Endothelial cell of umbilical vein (primary cell): ENCODE results near the gene SLC7A6OS. TPM values are rescaled to one million over a fixed set of nuclear protein-coding genes. Genes with fewer than 3 reads are reported as not detected.

Experiments used
- BruUV-seq: library from RNA; stranded (reverse); fragments of 400-500 nt; replicated peaks from 2 replicates; lab custom pipeline; 2021; lab: Mats Ljungman, UMichigan
- CTCF ChIA-PET: fragments of 300-600, 350-600 bp; sonication (Branson Sonifier 250); formaldehyde crosslinking; loops from one replicate; lab custom pipeline; 2021; ENCODE audit warnings: antibody characterized with exemption, inconsistent platforms; lab: Charles Lee
- POLR2A ChIA-PET: fragments of 300-600, 350-600 bp; sonication (Branson Sonifier 250); formaldehyde crosslinking; loops from one replicate; lab custom pipeline; 2021; ENCODE audit warnings: antibody characterized with exemption, inconsistent platforms; lab: Charles Lee
- DNase-seq: peaks from one replicate; pipeline ENCODE4 v3.0.0-alpha.2; 2011; ENCODE audit warnings: low read depth, low spot score
- FAIRE-seq: peaks from 2 replicates; lab custom pipeline; 2011; peaks lifted over from hg19 to GRCh38; lab: Jason Lieb, UNC
- H2AFZ ChIP-seq: 2 replicates; pipeline ENCODE4 v1.6.0; 2012; ENCODE audit warnings: low read depth, low read length, control low read depth, inconsistent platforms
- H3K27ac ChIP-seq: 2 replicates; pipeline ENCODE4 v1.5.1; 2011; ENCODE audit warnings: low read depth, mild to moderate bottlenecking, control low read depth, low read length, moderate library complexity; ENCODE audit not compliant: insufficient read depth
- H3K27me3 ChIP-seq, 2 experiments: 2 replicates each; pipeline versions ENCODE4 v1.6.0 to v1.6.1; 2011; ENCODE audit warnings: low read length in 2 of 2, mixed read lengths in 1 of 2; ENCODE audit not compliant: control insufficient read depth in 2 of 2, insufficient read depth in 2 of 2
- H3K36me3 ChIP-seq, 2 experiments: 2 replicates in 1 of 2; 3 replicates in 1 of 2; pipeline ENCODE4 v1.5.1; 2011; ENCODE audit warnings: low read length in 2 of 2, mild to moderate bottlenecking in 1 of 2, moderate library complexity in 1 of 2; ENCODE audit not compliant: control insufficient read depth in 2 of 2, insufficient read depth in 2 of 2; ENCODE audit errors: extremely low read depth in 1 of 2
- H3K4me1 ChIP-seq: 3 replicates; pipeline ENCODE4 v1.5.1; 2011; ENCODE audit warnings: mild to moderate bottlenecking, low read length; ENCODE audit not compliant: control insufficient read depth, insufficient read depth; ENCODE audit errors: extremely low read depth
- H3K4me2 ChIP-seq: 2 replicates; pipeline ENCODE4 v1.6.1; 2011; ENCODE audit warnings: low read length, control low read depth, mixed read lengths; ENCODE audit not compliant: insufficient read depth
- H3K4me3 ChIP-seq, 3 experiments: fragments of 200-600 bp in 1 of 3; sonication (generic), shearing (Covaris generic) in 1 of 3; replicated peaks in 1 of 3; 2 replicates each; pipeline ENCODE4 v1.5.1; 2011 to 2016; ENCODE audit warnings: control low read depth in 3 of 3, low read length in 3 of 3, mild to moderate bottlenecking in 2 of 3, inconsistent platforms in 1 of 3, low read depth in 1 of 3, moderate library complexity in 1 of 3; ENCODE audit not compliant: insufficient read depth in 1 of 3
- H3K79me2 ChIP-seq: 2 replicates; pipeline ENCODE4 v1.6.0; 2012; ENCODE audit warnings: low read length, inconsistent platforms; ENCODE audit not compliant: control insufficient read depth, insufficient read depth
- H3K9ac ChIP-seq: replicated peaks from 2 replicates; pipeline ENCODE3; 2011; ENCODE audit warnings: low read length, control low read depth; ENCODE audit not compliant: insufficient read depth; ENCODE audit errors: extremely low read depth
- H3K9me1 ChIP-seq: replicated peaks from 3 replicates; pipeline ENCODE4 v1.6.0; 2011; ENCODE audit warnings: mild to moderate bottlenecking, low read length; ENCODE audit not compliant: control insufficient read depth, insufficient read depth; ENCODE audit errors: extremely low read depth
- H3K9me3 ChIP-seq: replicated peaks from 2 replicates; pipeline ENCODE4 v1.5.1; 2012; ENCODE audit warnings: low read length, inconsistent platforms; ENCODE audit not compliant: control insufficient read depth, insufficient read depth
- H4K20me1 ChIP-seq: replicated peaks from 2 replicates; pipeline ENCODE3; 2011; ENCODE audit warnings: mild to moderate bottlenecking, low read length; ENCODE audit not compliant: control insufficient read depth, insufficient read depth; ENCODE audit errors: extremely low read depth
- GATA2 ChIP-seq: IDR thresholded peaks from 2 replicates; pipeline ENCODE4 v1.7.0; 2011; ENCODE audit warnings: low read depth, mild to moderate bottlenecking, moderate library complexity, mixed read lengths, low read length; ENCODE audit not compliant: insufficient read length, insufficient read depth
- JUN ChIP-seq: IDR thresholded peaks from 2 replicates; pipeline ENCODE4 v1.6.1; 2011; ENCODE audit warnings: borderline replicate concordance, low read depth; ENCODE audit not compliant: insufficient read length, insufficient read depth
- MAX ChIP-seq: IDR thresholded peaks from 2 replicates; pipeline ENCODE4 v1.6.1; 2011; ENCODE audit not compliant: insufficient read depth, insufficient read length
- MYC ChIP-seq: IDR thresholded peaks from one replicate; pipeline ENCODE4 v1.6.1; 2011; ENCODE audit warnings: mild to moderate bottlenecking, low read depth, low read length
- POLR2A ChIP-seq: IDR thresholded peaks from 2 replicates; pipeline ENCODE4 v1.6.1; 2012; ENCODE audit warnings: low read depth, mild to moderate bottlenecking, control low read depth, low read length
- POLR2AphosphoS5 ChIP-seq: IDR thresholded peaks from 2 replicates; pipeline ENCODE4 v1.6.1; 2012; ENCODE audit warnings: low read depth, mild to moderate bottlenecking, control low read depth, low read length, moderate library complexity; ENCODE audit not compliant: insufficient read depth
- dilution Hi-C: fragments of 300-500 bp; cut with MboI; formaldehyde crosslinking; loops from one replicate; pipeline ENCODE4 v1.15.0; 2019; ENCODE audit warnings: low sequenced_read_pairs; ENCODE audit not compliant: extremely low pct_ligation_motif_present
- intact Hi-C: fragments of 100-400 bp; cut with micrococcal nuclease; formaldehyde crosslinking; loops from one replicate; pipeline ENCODE4 v1.10.0; 2022
- polyA plus RNA-seq, 4 experiments: library from polyadenylated mRNA; depleted of rRNA in 3 of 4; stranded (reverse) in 3 of 4; unstranded in 1 of 4; fragments of >200 nt; gene quantifications; 2 replicates each; pipeline versions ENCODE4 v1.2.1 to v1.2.3, GENCODE V29; 2011 to 2012; ENCODE audit warnings: missing spikeins in 1 of 4
- total RNA-seq: library from RNA; stranded (reverse); gene quantifications from 2 replicates; pipeline ENCODE4 v1.2.3, GENCODE V29; 2021

SLC7A6OS gene
- total and polyA plus RNA-seq, 2 donors (not counting 3 experiments of a cell fraction or from before 2014, with no cell fraction given) = 8.3 to 22.9 TPM

- Histone ChIP-seq H4K20me1 (no peaks in the 10 kb centered on the region), H3K79me2 (peaks cover 15% of the 10 kb centered on the region), H2AFZ (no peak overlapping the region), H3K9me1 (no peaks in the 10 kb centered on the region), H3K4me1 (no peaks in the 10 kb centered on the region), H3K27ac (no peak overlapping the region), H3K9ac (no peak overlapping the region), H3K36me3 (peaks cover 38 to 60% of the 10 kb centered on the region in 2 experiments), H3K27me3 (no peaks in the 10 kb centered on the region), H3K4me2 (no peak overlapping the region), H3K9me3 (no peaks in the 10 kb centered on the region), H3K4me3 (no peak overlapping the region)
- CTCF ChIA-PET = interaction anchor here (1.2 to 10.9 kb wide), 3 partner anchors 11 to 43 kb away, joined by 6 to 120 read pairs (median 6); partner anchors contain the start of gene SLC7A6
- dilution Hi-C loops (no loop called here), intact Hi-C loops (no loop called here)
- no TSS peak for BruUV-seq
- DNase-seq (no peak), FAIRE-seq (no peak)
- TF ChIP-seq GATA2 = no peak
- peak; percentile 14 for TF ChIP-seq POLR2AphosphoS5
- POLR2A ChIA-PET = no interaction called here
These were observed 9.8 kb downstream of the SLC7A6OS start for GRCh38 chr16:68300734-68301459.

DNA sequence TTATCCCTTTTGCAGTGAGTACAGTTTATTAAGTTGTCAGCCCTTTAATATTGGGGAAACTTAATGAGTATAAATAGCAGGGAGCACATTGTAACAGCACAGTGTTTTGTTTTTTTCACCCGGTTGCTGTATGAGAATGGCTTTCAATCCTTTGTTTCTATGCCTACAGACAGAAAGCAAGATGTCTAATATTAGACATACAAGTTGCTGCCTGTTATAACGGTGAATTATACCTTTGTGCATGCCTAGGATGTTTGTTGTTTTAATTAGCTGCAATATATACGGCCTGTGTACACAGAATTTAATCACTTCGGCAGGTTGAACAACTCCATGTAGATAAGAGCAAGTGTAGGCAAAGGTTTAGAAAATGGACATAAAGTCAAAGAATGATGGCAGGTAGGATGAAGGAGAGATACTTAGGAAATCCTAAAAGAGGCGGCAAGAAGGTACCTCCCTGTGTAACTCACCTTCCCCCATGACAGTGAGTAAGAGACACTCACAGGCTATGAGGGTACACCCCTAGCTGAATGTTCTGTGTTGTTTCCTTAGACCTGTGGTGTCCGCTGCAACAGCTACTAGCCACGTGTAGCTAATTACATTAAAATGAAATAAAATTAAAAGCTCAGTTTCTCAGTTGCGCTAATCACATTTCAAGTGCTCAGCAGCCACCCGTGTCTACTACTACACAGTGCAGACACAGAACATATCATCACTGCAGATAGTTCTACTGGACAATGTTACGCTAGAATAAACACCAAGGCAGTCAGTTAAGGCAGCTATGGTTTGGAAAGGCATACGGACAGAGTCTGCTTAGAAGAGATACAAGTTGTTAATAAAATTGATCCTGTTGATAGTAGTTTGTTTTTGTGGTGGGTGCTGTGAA, 10.9 kb downstream of the SLC7A6OS start:
- Histone ChIP-seq H3K27ac (no peak overlapping the region), H3K9ac (no peak overlapping the region), H3K9me1 (no peaks in the 10 kb centered on the region), H3K79me2 (peaks cover 6% of the 10 kb centered on the region), H4K20me1 (no peaks in the 10 kb centered on the region), H3K9me3 (no peaks in the 10 kb centered on the region), H3K4me3 (no peak overlapping the region), H2AFZ (no peak overlapping the region), H3K27me3 (no peaks in the 10 kb centered on the region), H3K4me2 (no peak overlapping the region), H3K4me1 (no peaks in the 10 kb centered on the region), H3K36me3 (peaks cover 38 to 55% of the 10 kb centered on the region in 2 experiments)
- intact Hi-C loops (no loop called here), dilution Hi-C loops (no loop called here)
- DNase-seq = no peak
- no peak for TF ChIP-seq JUN
- no peak for TF ChIP-seq MYC
- TF ChIP-seq GATA2 = no peak
- no peak for TF ChIP-seq POLR2A
- no peak for TF ChIP-seq MAX
- no peak for TF ChIP-seq POLR2AphosphoS5
- ChIA-PET POLR2A (interaction anchor here (1.3 to 1.5 kb wide), 2 partner anchors 10 to 11 kb away, joined by 3 read pairs; partner anchors contain the start of genes PRMT7 and SLC7A6OS), CTCF (interaction anchor here (1.1 to 10.9 kb wide), 6 partner anchors 10 to 42 kb away, joined by 3 to 120 read pairs (median 6); partner anchors contain the start of gene SLC7A6)
- no TSS peak for BruUV-seq
- FAIRE-seq = no peak
